ENCODE data around the gene GABPB1. TPM values are rescaled to one million over a fixed set of nuclear protein-coding genes. Genes with fewer than 3 reads are reported as not detected.

Gene GABPB1
- total and polyA plus RNA-seq, 2 of the 13 experiments (the other 11 are each of a cell fraction or from before 2014, with no cell fraction given): 17.5 to 39.5 TPM

- TF ChIP-seq EZH2 (conservative IDR thresholded peaks at IDR 0.05; ENCODE audit: low read depth, low read length) (no peak), CC2D1A (CRISPR knock-in tag; IDR thresholded peaks at IDR 0.05) (no peak), ZNF816 (CRISPR knock-in tag; IDR thresholded peaks at IDR 0.05; ENCODE audit: borderline replicate concordance) (no peak; the same call in 1 of the 2 replicates), PRDM4 (CRISPR knock-in tag; IDR thresholded peaks at IDR 0.05; ENCODE audit: borderline replicate concordance) (no peak), MAFK (conservative IDR thresholded peaks at IDR 0.05 in 1 of 2, IDR thresholded peaks at IDR 0.05 in 1 of 2; ENCODE audit: low read length in 2 of 2) (no peak), PATZ1 (CRISPR knock-in tag; IDR thresholded peaks at IDR 0.05) (peak; percentile 30), ZNF558 (CRISPR knock-in tag; IDR thresholded peaks at IDR 0.05; ENCODE audit: borderline replicate concordance) (peak; percentile 86; the same call in 1 of the 2 replicates), THYN1 (CRISPR knock-in tag; IDR thresholded peaks at IDR 0.05; ENCODE audit: borderline replicate concordance, low read depth) (0 out of 2 replicates have a peak, but pooled peaks have one; percentile 81), POGK (CRISPR knock-in tag; conservative IDR thresholded peaks at IDR 0.05) (no peak; the same call in 1 of the 2 replicates)
- TF ChIP-seq, protein P1, sequence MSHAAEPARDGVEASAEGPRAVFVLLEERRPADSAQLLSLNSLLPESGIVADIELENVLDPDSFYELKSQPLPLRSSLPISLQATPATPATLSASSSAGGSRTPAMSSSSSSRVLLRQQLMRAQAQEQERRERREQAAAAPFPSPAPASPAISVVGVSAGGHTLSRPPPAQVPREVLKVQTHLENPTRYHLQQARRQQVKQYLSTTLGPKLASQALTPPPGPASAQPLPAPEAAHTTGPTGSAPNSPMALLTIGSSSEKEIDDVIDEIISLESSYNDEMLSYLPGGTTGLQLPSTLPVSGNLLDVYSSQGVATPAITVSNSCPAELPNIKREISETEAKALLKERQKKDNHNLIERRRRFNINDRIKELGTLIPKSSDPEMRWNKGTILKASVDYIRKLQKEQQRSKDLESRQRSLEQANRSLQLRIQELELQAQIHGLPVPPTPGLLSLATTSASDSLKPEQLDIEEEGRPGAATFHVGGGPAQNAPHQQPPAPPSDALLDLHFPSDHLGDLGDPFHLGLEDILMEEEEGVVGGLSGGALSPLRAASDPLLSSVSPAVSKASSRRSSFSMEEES (CRISPR knock-in tag; IDR thresholded peaks at IDR 0.05): peak; percentile 70
- TF ChIP-seq, protein P2, sequence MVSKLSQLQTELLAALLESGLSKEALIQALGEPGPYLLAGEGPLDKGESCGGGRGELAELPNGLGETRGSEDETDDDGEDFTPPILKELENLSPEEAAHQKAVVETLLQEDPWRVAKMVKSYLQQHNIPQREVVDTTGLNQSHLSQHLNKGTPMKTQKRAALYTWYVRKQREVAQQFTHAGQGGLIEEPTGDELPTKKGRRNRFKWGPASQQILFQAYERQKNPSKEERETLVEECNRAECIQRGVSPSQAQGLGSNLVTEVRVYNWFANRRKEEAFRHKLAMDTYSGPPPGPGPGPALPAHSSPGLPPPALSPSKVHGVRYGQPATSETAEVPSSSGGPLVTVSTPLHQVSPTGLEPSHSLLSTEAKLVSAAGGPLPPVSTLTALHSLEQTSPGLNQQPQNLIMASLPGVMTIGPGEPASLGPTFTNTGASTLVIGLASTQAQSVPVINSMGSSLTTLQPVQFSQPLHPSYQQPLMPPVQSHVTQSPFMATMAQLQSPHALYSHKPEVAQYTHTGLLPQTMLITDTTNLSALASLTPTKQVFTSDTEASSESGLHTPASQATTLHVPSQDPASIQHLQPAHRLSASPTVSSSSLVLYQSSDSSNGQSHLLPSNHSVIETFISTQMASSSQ (IDR thresholded peaks at IDR 0.05; ENCODE audit: low read depth): no peak
- TF ChIP-seq, protein P2 (CRISPR knock-in tag; IDR thresholded peaks at IDR 0.05; ENCODE audit: borderline replicate concordance): peak; percentile 44; the same call in 1 of the 2 replicates
Measured at GRCh38 chr15:50354838-50355618, at the start of gene GABPB1 (continued).

All from HepG2 (cell line).